Endothelial cell of umbilical vein (primary cell): Measurements from ENCODE around the gene GAPVD1. TPM values are rescaled to one million over a fixed set of nuclear protein-coding genes. Genes with fewer than 3 reads are reported as not detected.

Experiments
- BruUV-seq: library from RNA; stranded (reverse); fragments of 400-500 nt; replicated peaks from 2 replicates; lab custom pipeline; 2021; lab: Mats Ljungman, UMichigan
- CTCF ChIA-PET: fragments of 300-600, 350-600 bp; sonication (Branson Sonifier 250); formaldehyde crosslinking; loops from one replicate; lab custom pipeline; 2021; ENCODE audit warnings: antibody characterized with exemption, inconsistent platforms; lab: Charles Lee
- POLR2A ChIA-PET: fragments of 300-600, 350-600 bp; sonication (Branson Sonifier 250); formaldehyde crosslinking; loops from one replicate; lab custom pipeline; 2021; ENCODE audit warnings: antibody characterized with exemption, inconsistent platforms; lab: Charles Lee
- DNase-seq: peaks from one replicate; pipeline ENCODE4 v3.0.0-alpha.2; 2011; ENCODE audit warnings: low read depth, low spot score
- FAIRE-seq: peaks from 2 replicates; lab custom pipeline; 2011; peaks lifted over from hg19 to GRCh38; lab: Jason Lieb, UNC
- H2AFZ ChIP-seq: 2 replicates; pipeline ENCODE4 v1.6.0; 2012; ENCODE audit warnings: low read depth, low read length, control low read depth, inconsistent platforms
- H3K27ac ChIP-seq: 2 replicates; pipeline ENCODE4 v1.5.1; 2011; ENCODE audit warnings: low read depth, mild to moderate bottlenecking, control low read depth, low read length, moderate library complexity; ENCODE audit not compliant: insufficient read depth
- H3K27me3 ChIP-seq, 2 experiments: 2 replicates each; pipeline versions ENCODE4 v1.6.0 to v1.6.1; 2011; ENCODE audit warnings: low read length in 2 of 2, mixed read lengths in 1 of 2; ENCODE audit not compliant: control insufficient read depth in 2 of 2, insufficient read depth in 2 of 2
- H3K36me3 ChIP-seq, 2 experiments: 2 replicates in 1 of 2; 3 replicates in 1 of 2; pipeline ENCODE4 v1.5.1; 2011; ENCODE audit warnings: low read length in 2 of 2, mild to moderate bottlenecking in 1 of 2, moderate library complexity in 1 of 2; ENCODE audit not compliant: control insufficient read depth in 2 of 2, insufficient read depth in 2 of 2; ENCODE audit errors: extremely low read depth in 1 of 2
- H3K4me1 ChIP-seq: 3 replicates; pipeline ENCODE4 v1.5.1; 2011; ENCODE audit warnings: mild to moderate bottlenecking, low read length; ENCODE audit not compliant: control insufficient read depth, insufficient read depth; ENCODE audit errors: extremely low read depth
- H3K4me2 ChIP-seq: 2 replicates; pipeline ENCODE4 v1.6.1; 2011; ENCODE audit warnings: low read length, control low read depth, mixed read lengths; ENCODE audit not compliant: insufficient read depth
- H3K4me3 ChIP-seq, 3 experiments: fragments of 200-600 bp in 1 of 3; sonication (generic), shearing (Covaris generic) in 1 of 3; replicated peaks in 1 of 3; 2 replicates each; pipeline ENCODE4 v1.5.1; 2011 to 2016; ENCODE audit warnings: control low read depth in 3 of 3, low read length in 3 of 3, mild to moderate bottlenecking in 2 of 3, inconsistent platforms in 1 of 3, low read depth in 1 of 3, moderate library complexity in 1 of 3; ENCODE audit not compliant: insufficient read depth in 1 of 3
- H3K79me2 ChIP-seq: 2 replicates; pipeline ENCODE4 v1.6.0; 2012; ENCODE audit warnings: low read length, inconsistent platforms; ENCODE audit not compliant: control insufficient read depth, insufficient read depth
- H3K9ac ChIP-seq: replicated peaks from 2 replicates; pipeline ENCODE3; 2011; ENCODE audit warnings: low read length, control low read depth; ENCODE audit not compliant: insufficient read depth; ENCODE audit errors: extremely low read depth
- H3K9me1 ChIP-seq: replicated peaks from 3 replicates; pipeline ENCODE4 v1.6.0; 2011; ENCODE audit warnings: mild to moderate bottlenecking, low read length; ENCODE audit not compliant: control insufficient read depth, insufficient read depth; ENCODE audit errors: extremely low read depth
- H3K9me3 ChIP-seq: replicated peaks from 2 replicates; pipeline ENCODE4 v1.5.1; 2012; ENCODE audit warnings: low read length, inconsistent platforms; ENCODE audit not compliant: control insufficient read depth, insufficient read depth
- H4K20me1 ChIP-seq: replicated peaks from 2 replicates; pipeline ENCODE3; 2011; ENCODE audit warnings: mild to moderate bottlenecking, low read length; ENCODE audit not compliant: control insufficient read depth, insufficient read depth; ENCODE audit errors: extremely low read depth
- FOS ChIP-seq: IDR thresholded peaks from 2 replicates; pipeline ENCODE4 v1.6.1; 2011; ENCODE audit warnings: mild to moderate bottlenecking, low read length, moderate library complexity, borderline replicate concordance; ENCODE audit not compliant: insufficient read depth
- GATA2 ChIP-seq: IDR thresholded peaks from 2 replicates; pipeline ENCODE4 v1.7.0; 2011; ENCODE audit warnings: low read depth, mild to moderate bottlenecking, moderate library complexity, mixed read lengths, low read length; ENCODE audit not compliant: insufficient read length, insufficient read depth
- MYC ChIP-seq: IDR thresholded peaks from one replicate; pipeline ENCODE4 v1.6.1; 2011; ENCODE audit warnings: mild to moderate bottlenecking, low read depth, low read length
- POLR2A ChIP-seq: IDR thresholded peaks from 2 replicates; pipeline ENCODE4 v1.6.1; 2012; ENCODE audit warnings: low read depth, mild to moderate bottlenecking, control low read depth, low read length
- POLR2AphosphoS5 ChIP-seq: IDR thresholded peaks from 2 replicates; pipeline ENCODE4 v1.6.1; 2012; ENCODE audit warnings: low read depth, mild to moderate bottlenecking, control low read depth, low read length, moderate library complexity; ENCODE audit not compliant: insufficient read depth
- dilution Hi-C: fragments of 300-500 bp; cut with MboI; formaldehyde crosslinking; loops from one replicate; pipeline ENCODE4 v1.15.0; 2019; ENCODE audit warnings: low sequenced_read_pairs; ENCODE audit not compliant: extremely low pct_ligation_motif_present
- intact Hi-C: fragments of 100-400 bp; cut with micrococcal nuclease; formaldehyde crosslinking; loops from one replicate; pipeline ENCODE4 v1.10.0; 2022
- polyA plus RNA-seq, 4 experiments: library from polyadenylated mRNA; depleted of rRNA in 3 of 4; stranded (reverse) in 3 of 4; unstranded in 1 of 4; fragments of >200 nt; gene quantifications; 2 replicates each; pipeline versions ENCODE4 v1.2.1 to v1.2.3, GENCODE V29; 2011 to 2012; ENCODE audit warnings: missing spikeins in 1 of 4
- total RNA-seq: library from RNA; stranded (reverse); gene quantifications from 2 replicates; pipeline ENCODE4 v1.2.3, GENCODE V29; 2021
- TF ChIP-seq, protein P1 (sequence below), 2 donors: IDR thresholded peaks; 1 replicate in 1 of 2; 2 replicates in 1 of 2; pipeline ENCODE4 v1.5.1; 2011; ENCODE audit warnings: low read length in 2 of 2, mild to moderate bottlenecking in 2 of 2, moderate library complexity in 2 of 2, control low read depth in 1 of 2, inconsistent platforms in 1 of 2, low read depth in 1 of 2; ENCODE audit not compliant: insufficient read depth in 1 of 2; ENCODE audit errors: extremely low read depth in 1 of 2

The GAPVD1 gene
- total and polyA plus RNA-seq, 2 donors (not counting 3 experiments of a cell fraction or from before 2014, with no cell fraction given): 10.7 to 53.2 TPM

DNA sequence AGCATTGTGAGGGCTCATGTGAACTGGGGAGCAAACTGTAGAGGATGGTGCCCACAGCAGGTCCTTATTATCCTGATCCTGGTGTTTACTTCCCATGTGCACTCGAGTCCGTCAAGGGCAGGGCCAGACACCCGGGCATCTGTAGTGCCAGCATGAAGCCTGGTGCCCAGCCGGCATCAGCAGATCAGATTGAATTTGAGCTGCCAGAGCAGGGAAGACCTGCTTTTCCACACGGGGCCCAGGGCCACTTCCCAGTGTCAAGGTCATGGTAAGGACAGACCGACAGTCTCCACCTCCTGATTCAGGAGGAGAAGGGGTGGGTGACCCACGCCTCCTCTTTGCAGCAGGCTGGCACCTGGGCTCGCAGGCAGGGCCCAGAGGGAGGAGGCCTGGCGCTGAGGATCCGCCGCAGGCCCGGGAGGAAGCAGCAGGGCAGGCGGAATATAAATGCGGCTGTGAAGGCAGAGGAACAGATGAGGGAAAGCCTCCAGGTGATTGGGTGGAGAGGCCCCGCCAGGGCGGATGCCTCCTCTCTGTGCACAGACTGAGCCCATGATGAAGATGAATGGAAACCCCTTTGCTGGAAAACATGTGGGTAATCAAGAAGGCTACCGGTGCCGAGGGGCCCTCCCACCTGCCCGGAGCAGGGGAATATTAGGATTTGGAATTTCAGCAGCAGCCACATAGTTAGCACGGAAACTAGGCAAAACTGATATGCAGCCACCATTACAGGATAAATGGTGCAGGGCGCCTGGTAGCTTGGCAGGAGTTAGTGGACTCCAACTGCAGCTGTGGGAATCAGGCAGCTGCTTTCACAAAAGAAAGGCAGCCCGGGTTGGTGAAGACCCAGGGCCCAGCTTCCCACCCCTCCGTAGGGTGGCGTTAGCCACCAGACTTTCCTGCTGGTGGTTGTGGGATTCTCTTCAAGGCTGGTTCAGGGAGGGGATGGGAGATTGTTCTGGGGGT, 114.9 kb downstream of the GAPVD1 start:
- Histone ChIP-seq H2AFZ (no peak overlapping the region), H3K9ac (no peak overlapping the region), H3K9me3 (no peaks in the 10 kb centered on the region), H3K4me3 (no peak overlapping the region), H3K4me1 (no peaks in the 10 kb centered on the region), H3K79me2 (no peaks in the 10 kb centered on the region), H3K27me3 (peaks cover 0 to 4% of the 10 kb centered on the region in 2 experiments), H3K9me1 (no peaks in the 10 kb centered on the region), H4K20me1 (no peaks in the 10 kb centered on the region), H3K4me2 (no peak overlapping the region), H3K27ac (no peak overlapping the region), H3K36me3 (no peaks in the 10 kb centered on the region)
- BruUV-seq: no TSS peak
- intact Hi-C loops: no loop called here
- CTCF ChIA-PET: interaction anchor here (0.9 to 2.7 kb wide), 6 partner anchors 11 to 605 kb away, joined by 3 to 10 read pairs (median 4); partner anchors contain the start of genes NR6A1, SCAI and WDR38
- POLR2A ChIA-PET: no interaction called here
- DNase-seq (no peak), FAIRE-seq (no peak)
- TF ChIP-seq MYC (no peak), POLR2AphosphoS5 (no peak), GATA2 (no peak), FOS (no peak), POLR2A (no peak)
- TF ChIP-seq, protein P1, sequence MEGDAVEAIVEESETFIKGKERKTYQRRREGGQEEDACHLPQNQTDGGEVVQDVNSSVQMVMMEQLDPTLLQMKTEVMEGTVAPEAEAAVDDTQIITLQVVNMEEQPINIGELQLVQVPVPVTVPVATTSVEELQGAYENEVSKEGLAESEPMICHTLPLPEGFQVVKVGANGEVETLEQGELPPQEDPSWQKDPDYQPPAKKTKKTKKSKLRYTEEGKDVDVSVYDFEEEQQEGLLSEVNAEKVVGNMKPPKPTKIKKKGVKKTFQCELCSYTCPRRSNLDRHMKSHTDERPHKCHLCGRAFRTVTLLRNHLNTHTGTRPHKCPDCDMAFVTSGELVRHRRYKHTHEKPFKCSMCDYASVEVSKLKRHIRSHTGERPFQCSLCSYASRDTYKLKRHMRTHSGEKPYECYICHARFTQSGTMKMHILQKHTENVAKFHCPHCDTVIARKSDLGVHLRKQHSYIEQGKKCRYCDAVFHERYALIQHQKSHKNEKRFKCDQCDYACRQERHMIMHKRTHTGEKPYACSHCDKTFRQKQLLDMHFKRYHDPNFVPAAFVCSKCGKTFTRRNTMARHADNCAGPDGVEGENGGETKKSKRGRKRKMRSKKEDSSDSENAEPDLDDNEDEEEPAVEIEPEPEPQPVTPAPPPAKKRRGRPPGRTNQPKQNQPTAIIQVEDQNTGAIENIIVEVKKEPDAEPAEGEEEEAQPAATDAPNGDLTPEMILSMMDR (IDR thresholded peaks at IDR 0.05; ENCODE audit: extremely low read depth in 1 of 2, insufficient read depth in 1 of 2, low read depth in 1 of 2, low read length in 2 of 2): no peak
- dilution Hi-C loops: no loop called here
